ENCODE measurements around the gene UBXN2A.
A peak's percentile ranks its signal among the peaks of the same experiment; 100 is the strongest.

The UBXN2A gene

DNA sequence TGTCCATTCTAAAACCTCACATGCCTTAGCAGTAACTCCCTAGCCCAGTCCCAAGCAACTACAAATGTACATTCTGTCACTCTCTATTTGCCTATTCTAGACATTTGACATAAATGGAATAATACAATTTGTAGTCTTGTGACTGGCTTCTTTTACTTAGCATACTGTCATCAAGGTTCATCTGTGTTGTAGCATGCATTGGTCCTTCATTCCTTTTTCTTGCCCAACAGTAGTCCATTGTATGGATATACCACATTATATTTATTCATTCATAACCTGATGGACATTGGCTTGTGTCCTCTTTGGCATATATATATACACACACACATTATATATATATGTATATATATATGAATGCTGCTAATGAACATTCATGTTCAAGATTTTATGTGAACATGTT, 67.4 kb downstream of the UBXN2A start:
- DNase-seq (ENCODE audit: extremely low read depth, low read depth), result no peak
- TF ChIP-seq, protein P1, sequence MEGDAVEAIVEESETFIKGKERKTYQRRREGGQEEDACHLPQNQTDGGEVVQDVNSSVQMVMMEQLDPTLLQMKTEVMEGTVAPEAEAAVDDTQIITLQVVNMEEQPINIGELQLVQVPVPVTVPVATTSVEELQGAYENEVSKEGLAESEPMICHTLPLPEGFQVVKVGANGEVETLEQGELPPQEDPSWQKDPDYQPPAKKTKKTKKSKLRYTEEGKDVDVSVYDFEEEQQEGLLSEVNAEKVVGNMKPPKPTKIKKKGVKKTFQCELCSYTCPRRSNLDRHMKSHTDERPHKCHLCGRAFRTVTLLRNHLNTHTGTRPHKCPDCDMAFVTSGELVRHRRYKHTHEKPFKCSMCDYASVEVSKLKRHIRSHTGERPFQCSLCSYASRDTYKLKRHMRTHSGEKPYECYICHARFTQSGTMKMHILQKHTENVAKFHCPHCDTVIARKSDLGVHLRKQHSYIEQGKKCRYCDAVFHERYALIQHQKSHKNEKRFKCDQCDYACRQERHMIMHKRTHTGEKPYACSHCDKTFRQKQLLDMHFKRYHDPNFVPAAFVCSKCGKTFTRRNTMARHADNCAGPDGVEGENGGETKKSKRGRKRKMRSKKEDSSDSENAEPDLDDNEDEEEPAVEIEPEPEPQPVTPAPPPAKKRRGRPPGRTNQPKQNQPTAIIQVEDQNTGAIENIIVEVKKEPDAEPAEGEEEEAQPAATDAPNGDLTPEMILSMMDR (IDR thresholded peaks at IDR 0.05; ENCODE audit: low read depth, low read length, missing control alignments), result no peak

DNA sequence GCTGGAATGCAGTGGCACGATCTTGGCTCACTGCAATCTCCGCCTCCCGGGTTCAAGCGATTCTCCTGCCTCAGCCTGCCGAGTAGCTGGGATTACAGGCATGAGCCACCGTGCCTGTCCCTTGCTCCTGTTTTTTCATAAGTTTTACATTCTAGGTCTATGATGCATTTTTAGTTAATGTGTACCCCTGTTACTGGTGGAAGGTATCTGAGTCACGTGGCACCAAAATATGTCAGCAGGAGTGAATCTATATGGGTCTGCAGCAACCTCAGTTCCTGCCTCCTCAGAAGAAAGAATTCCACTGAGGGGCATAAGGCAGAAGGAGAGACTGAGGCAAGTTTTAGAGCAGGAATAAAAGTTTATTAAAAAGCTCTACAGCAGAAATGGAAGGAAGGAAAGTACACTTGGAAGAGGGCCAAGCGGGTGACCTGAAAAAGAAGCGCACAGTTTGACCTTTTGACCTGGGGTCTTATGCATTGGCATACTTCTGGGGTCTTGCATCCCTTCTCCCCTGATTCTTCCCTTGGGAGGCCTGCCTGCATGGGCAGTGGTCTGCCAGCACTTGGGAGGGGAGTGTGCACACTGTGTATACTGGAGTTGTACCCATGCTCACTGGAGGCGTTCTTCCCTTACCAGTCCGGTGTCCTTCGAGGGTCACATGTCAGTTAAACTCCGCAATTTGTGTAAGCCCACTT, 68.6 kb downstream of the UBXN2A start:
- TF ChIP-seq, protein P1 (IDR thresholded peaks at IDR 0.05; ENCODE audit: low read depth, low read length, missing control alignments), result no peak
- no peak for DNase-seq (ENCODE audit: extremely low read depth, low read depth)
- H3K4me3 ChIP-seq (replicated peaks; ENCODE audit: low read depth, low read length), result no peak overlapping the region

More for the DNA sequence above, 67.4 kb downstream of the UBXN2A start:
- H3K4me3 ChIP-seq (replicated peaks; ENCODE audit: low read depth, low read length), result no peak overlapping the region

DNA sequence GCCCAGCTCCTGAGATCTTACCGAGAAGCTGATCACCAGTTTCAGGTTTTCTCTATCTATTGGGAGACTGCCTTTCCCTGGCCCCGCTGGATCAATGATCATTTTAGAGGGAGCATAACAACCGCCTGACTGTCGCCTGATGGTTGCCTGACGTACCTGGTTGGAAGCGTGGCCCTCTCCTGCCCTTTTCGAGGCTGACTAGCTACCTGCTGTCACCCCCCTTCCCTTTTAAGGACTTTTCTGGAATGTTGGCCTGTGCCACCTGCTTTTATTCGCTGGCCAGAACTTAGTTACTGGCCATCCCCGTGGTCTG, 69.1 kb downstream of the UBXN2A start:
- H3K4me3 ChIP-seq (replicated peaks; ENCODE audit: low read depth, low read length), result peak overlapping the region; percentile 35
- TF ChIP-seq, protein P1 (IDR thresholded peaks at IDR 0.05; ENCODE audit: low read depth, low read length, missing control alignments), result no peak
- no peak for DNase-seq (ENCODE audit: extremely low read depth, low read depth)

DNA sequence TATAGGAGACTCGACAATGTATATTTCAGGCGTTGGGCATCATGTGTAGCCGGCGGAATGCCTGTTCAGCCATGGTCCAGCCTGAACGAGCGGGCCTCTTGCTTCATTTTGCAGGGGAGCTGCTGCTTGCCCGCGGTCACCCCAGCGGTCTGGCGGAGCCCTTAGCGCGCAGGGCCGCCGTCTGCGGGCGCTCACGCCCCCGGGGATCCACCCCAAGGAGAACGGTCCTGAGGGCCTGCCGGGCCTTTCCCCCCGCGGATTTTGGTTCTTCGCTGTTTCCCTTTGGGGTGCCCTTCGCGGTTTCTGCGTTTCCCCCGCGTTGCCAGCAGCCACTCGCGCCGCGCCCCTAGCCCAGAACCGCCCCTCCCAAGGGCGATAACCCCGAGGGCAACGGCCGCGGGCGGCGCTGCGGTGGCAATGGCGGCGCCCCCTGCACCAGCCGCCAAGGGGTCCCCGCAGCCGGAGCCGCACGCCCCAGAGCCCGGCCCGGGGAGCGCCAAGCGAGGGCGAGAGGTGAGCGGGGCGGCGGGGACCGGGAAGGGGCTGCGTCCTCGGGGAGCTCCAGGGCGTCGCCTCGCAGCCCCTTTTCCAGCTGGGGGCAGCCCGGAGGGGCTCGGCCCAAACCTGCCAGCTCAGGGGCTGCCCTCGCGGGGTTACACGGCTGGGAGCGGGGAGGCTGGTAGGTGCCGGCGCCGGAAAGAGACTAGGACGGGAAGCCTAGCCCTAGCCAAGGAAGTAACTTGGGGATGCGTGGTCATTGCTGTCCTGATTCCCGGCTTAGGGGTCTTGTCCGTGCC, 69.6 kb downstream of the UBXN2A start, which contains the start of gene MFSD2B:
TSS of gene MFSD2B (plus strand) at position 406 of the 797 bp plus-strand sequence. CDS start at position 418, 12 bp downstream.
- TF ChIP-seq, protein P1 (IDR thresholded peaks at IDR 0.05; ENCODE audit: low read depth, low read length, missing control alignments), result no peak
- peak within 1 kb of the TSS; percentile 35 for H3K4me3 ChIP-seq (replicated peaks; ENCODE audit: low read depth, low read length)
- no peak for DNase-seq (ENCODE audit: extremely low read depth, low read depth)

DNA sequence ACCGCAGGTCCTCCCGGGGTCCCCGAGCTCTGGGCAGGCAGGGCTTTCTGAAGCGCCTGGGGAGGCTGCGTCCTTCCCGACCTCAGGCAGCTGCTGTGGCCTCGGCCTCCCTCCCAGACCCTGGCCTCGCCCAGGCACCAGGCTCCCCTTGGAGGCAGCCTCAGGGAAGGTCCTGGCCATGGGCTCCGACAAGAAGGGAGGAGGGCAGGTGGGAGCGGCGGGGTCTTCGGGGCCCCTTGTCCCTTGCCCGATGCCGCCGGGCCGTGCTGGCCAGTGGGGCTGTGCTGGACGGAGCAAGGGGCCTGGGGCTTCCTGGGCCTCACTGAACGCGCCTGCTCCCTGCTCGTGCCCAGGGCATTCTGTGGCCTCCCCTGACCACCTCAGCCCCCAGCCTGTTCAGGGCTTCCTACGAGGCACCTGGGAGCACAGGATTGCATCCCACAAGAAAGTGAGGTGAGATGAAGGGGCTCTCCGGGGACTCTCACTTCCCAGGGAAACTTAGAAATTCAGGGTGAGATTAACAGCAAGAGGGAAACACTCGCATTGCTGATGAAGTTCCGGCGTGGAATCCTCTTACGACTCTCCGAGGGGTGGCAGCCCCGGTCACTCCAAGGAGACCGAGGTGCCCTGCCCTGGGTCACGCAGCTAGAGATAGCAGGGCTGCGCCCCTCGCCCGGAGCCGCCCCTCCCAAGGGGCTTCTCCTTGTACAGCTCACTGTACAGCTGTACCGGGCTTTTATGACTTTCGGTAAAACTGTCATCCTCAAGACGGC, 70.4 kb downstream of the UBXN2A start:
- TF ChIP-seq, protein P1 (IDR thresholded peaks at IDR 0.05; ENCODE audit: low read depth, low read length, missing control alignments), result no peak
- peak overlapping the region; percentile 35; the same call in 1 of the 2 replicates for H3K4me3 ChIP-seq (replicated peaks; ENCODE audit: low read depth, low read length)
- DNase-seq (ENCODE audit: extremely low read depth, low read depth), result no peak

DNA sequence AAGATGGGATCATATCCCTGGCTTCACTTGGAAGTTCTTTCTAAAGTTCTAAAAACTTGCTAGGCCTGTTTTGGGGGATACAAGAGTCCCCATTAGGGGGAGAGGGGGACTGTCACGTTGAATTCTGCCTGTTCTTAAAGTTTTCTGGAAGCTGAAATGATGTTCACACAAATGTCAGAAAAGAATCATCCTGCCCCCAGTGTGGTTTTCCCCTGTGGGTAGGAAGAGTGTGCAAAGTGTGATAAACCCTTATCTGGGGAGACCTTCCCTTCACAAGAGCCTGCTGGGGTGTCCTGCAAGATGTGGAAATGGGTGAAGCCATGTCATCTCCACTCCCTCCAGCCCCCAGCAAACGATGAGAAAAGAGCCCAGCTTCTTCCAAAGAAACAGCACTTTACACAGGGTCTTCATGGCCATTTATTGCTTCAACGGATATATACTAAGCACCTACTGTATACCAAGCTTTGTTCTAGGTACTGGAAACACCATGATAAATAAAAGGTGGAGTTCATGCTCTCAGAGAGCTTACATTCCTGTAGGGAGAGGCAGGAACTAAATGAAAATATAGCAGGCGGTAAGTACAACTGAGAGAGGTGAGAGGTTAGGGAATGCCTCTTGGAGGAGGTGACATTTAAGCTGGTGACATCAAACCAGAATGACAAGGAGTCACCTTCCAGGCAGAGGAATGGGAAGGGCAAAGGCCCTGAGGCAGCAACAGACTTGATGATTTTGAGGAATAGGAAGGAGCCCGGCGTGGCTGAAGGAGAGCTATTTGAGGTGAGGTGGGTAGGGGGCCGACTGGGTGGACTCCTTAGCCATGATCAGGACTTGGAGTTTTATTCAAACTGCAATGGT, 71.2 kb downstream of the UBXN2A start:
- TF ChIP-seq, protein P1 (IDR thresholded peaks at IDR 0.05; ENCODE audit: low read depth, low read length, missing control alignments), result no peak
- H3K4me3 ChIP-seq (replicated peaks; ENCODE audit: low read depth, low read length), result no peak overlapping the region
- no peak for DNase-seq (ENCODE audit: extremely low read depth, low read depth)
